CD14-positive monocyte (primary cell): ENCODE data around the gene PAFAH2. TPM values are rescaled to one million over a fixed set of nuclear protein-coding genes. Genes with fewer than 3 reads are reported as not detected.

ENCODE experiments used
- DNase-seq, 3 donors: peaks; one replicate each; pipeline ENCODE4 v3.0.0-alpha.2; 2011 to 2022
- H2AFZ ChIP-seq: 2 replicates; pipeline ENCODE4 v1.6.0; 2012; ENCODE audit warnings: mild to moderate bottlenecking, low read depth, low read length, inconsistent platforms; ENCODE audit not compliant: insufficient read depth, poor library complexity, severe bottlenecking
- H3K27ac ChIP-seq, 2 donors: 1 replicate in 1 of 2; 2 replicates in 1 of 2; pipeline ENCODE4 v1.5.1; 2012 to 2013; ENCODE audit warnings: low read length in 2 of 2, control low read depth in 1 of 2, inconsistent platforms in 1 of 2, low read depth in 1 of 2, mild to moderate bottlenecking in 1 of 2
- H3K27me3 ChIP-seq, 2 donors: one replicate each; pipeline versions ENCODE4 v1.6.0 to v1.6.1; 2011 to 2013; ENCODE audit warnings: low read length in 2 of 2; ENCODE audit not compliant: control insufficient read depth in 2 of 2, insufficient read depth in 2 of 2
- H3K36me3 ChIP-seq, 2 donors: replicated peaks in 1 of 2; 1 replicate in 1 of 2; 2 replicates in 1 of 2; pipeline versions ENCODE4 v1.5.1 to v1.6.1; 2012 to 2013; ENCODE audit warnings: low read length in 2 of 2, control low read depth in 1 of 2, inconsistent platforms in 1 of 2, mild to moderate bottlenecking in 1 of 2; ENCODE audit not compliant: insufficient read depth in 2 of 2, control insufficient read depth in 1 of 2
- H3K4me1 ChIP-seq, 2 donors: 1 replicate in 1 of 2; 2 replicates in 1 of 2; pipeline versions ENCODE4 v1.5.1 to v1.6.1; 2012 to 2013; ENCODE audit warnings: low read length in 2 of 2, control low read depth in 1 of 2, inconsistent platforms in 1 of 2, mild to moderate bottlenecking in 1 of 2, moderate library complexity in 1 of 2; ENCODE audit not compliant: insufficient read depth in 2 of 2, control insufficient read depth in 1 of 2
- H3K4me2 ChIP-seq: replicated peaks from 2 replicates; pipeline ENCODE3; 2012; ENCODE audit warnings: low read length, moderate library complexity, mild to moderate bottlenecking; ENCODE audit not compliant: poor library complexity, severe bottlenecking; ENCODE audit errors: extremely low read depth
- H3K4me3 ChIP-seq, 3 experiments: fragments of 200-600 bp in 1 of 3; sonication (generic) in 1 of 3; replicated peaks in 1 of 3; 1 replicate in 2 of 3; 2 replicates in 1 of 3; pipeline ENCODE4 v1.5.1; 2011 to 2013; ENCODE audit warnings: low read length in 3 of 3, mild to moderate bottlenecking in 3 of 3, control low read depth in 2 of 3, low read depth in 2 of 3, inconsistent platforms in 1 of 3, moderate library complexity in 1 of 3
- H3K79me2 ChIP-seq: 2 replicates; pipeline ENCODE4 v1.6.0; 2012; ENCODE audit warnings: mild to moderate bottlenecking, control low read depth, inconsistent platforms, low read length, moderate library complexity; ENCODE audit not compliant: insufficient read depth
- H3K9ac ChIP-seq: 2 replicates; pipeline ENCODE4 v1.6.0; 2017; ENCODE audit warnings: low read length, mild to moderate bottlenecking; ENCODE audit not compliant: insufficient read depth, poor library complexity, severe bottlenecking
- H3K9me3 ChIP-seq, 2 donors: replicated peaks in 1 of 2; 1 replicate in 1 of 2; 2 replicates in 1 of 2; pipeline versions ENCODE4 v1.5.1 to v1.6.1; 2012 to 2013; ENCODE audit warnings: low read length in 2 of 2, control low read depth in 1 of 2; ENCODE audit not compliant: control insufficient read depth in 1 of 2, insufficient read depth in 1 of 2
- H4K20me1 ChIP-seq: 2 replicates; pipeline ENCODE4 v1.6.0; 2012; ENCODE audit warnings: mild to moderate bottlenecking, low read length, control low read depth, moderate library complexity; ENCODE audit not compliant: insufficient read depth
- H3K27ac Mint-ChIP-seq, 7 donors: one replicate each; pipeline ENCODE4 v1.8.0; 2020; ENCODE audit warnings: mild to moderate bottlenecking in 7 of 7, mixed read lengths in 7 of 7, moderate library complexity in 6 of 7, inconsistent platforms in 2 of 7
- H3K27me3 Mint-ChIP-seq, 3 donors: one replicate each; pipeline ENCODE4 v1.8.0; 2021 to 2022; ENCODE audit warnings: low read depth in 3 of 3, mild to moderate bottlenecking in 3 of 3, mixed read lengths in 3 of 3, moderate library complexity in 3 of 3, inconsistent platforms in 1 of 3
- H3K36me3 Mint-ChIP-seq, 2 donors: one replicate each; pipeline ENCODE4 v1.8.0; 2020; ENCODE audit warnings: mixed read lengths in 2 of 2, inconsistent platforms in 1 of 2, mild to moderate bottlenecking in 1 of 2
- H3K4me1 Mint-ChIP-seq: one replicate; pipeline ENCODE4 v1.8.0; 2020; ENCODE audit warnings: mild to moderate bottlenecking, mixed read lengths
- H3K4me3 Mint-ChIP-seq, 2 donors: one replicate each; pipeline ENCODE4 v1.8.0; 2020; ENCODE audit warnings: mild to moderate bottlenecking in 2 of 2, mixed read lengths in 2 of 2, moderate library complexity in 1 of 2
- H3K9me3 Mint-ChIP-seq, 7 donors: one replicate each; pipeline ENCODE4 v1.8.0; 2020 to 2022; ENCODE audit warnings: mixed read lengths in 7 of 7, mild to moderate bottlenecking in 6 of 7, moderate library complexity in 6 of 7, inconsistent platforms in 2 of 7
- WGBS: methylation state at CpG from one replicate; pipeline ENCODE4 v1.1.5; 2013; ENCODE audit warnings: missing lambda C conversion rate; ENCODE audit not compliant: insufficient coverage; 5-methylcytosine and 5-hydroxymethylcytosine counted together
- intact Hi-C, 2 donors: fragments of 100-400 bp; cut with micrococcal nuclease; formaldehyde crosslinking; loops; one replicate each; pipeline versions ENCODE4 v1.15.0 to v1.15.1; 2023
- polyA plus RNA-seq, 3 donors: library from polyadenylated mRNA; depleted of rRNA in 1 of 3; unstranded in 2 of 3; stranded (reverse) in 1 of 3; fragments of 300-500 nt in 2 of 3; fragments of >200 nt in 1 of 3; fragmentation: Illumina TruSeq in 2 of 3; gene quantifications; 1 replicate in 2 of 3; 2 replicates in 1 of 3; pipeline ENCODE4 v1.2.3, GENCODE V29; 2012 to 2021
- TF ChIP-seq, protein P1 (sequence below): fragments of 200-600 bp; IDR thresholded peaks from one replicate; pipeline ENCODE4 v1.8.0; 2022; ENCODE audit warnings: antibody characterized with exemption, mild to moderate bottlenecking

Gene PAFAH2
- polyA plus RNA-seq, 3 donors: 6.4 to 9.2 (median 6.8) TPM

DNA sequence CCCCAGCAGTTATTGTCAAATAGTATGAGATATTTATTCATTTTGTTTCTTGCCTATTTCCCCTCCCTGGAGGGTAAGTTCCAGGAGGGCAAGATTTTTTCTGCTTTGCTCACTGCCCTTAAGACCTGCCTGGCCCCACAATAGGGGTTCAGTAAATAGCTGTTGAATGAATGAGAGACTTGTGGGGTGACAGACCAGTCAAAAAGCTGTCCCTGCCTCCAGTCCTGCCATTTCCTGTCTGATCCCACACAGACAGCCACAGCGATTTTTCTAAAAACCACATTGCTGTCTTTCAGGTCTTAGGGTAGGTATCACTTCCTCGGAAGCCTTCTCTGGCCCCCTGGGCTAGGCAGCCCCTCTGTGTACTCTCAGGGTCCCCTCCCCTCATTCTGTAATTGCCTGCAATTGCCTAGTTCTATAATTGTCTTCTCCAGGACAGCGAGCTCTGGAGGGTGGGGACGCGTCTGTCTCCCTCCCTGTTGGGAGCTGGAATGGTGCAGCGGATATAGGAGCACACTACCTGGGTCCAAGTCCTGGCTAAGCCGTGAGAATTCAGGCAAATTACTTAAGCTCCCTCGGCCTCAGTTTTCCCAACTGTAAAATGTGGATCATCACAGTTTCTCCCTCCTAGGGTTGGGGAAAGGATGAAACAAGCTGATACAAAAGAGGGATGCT lies 21.9 kb upstream of the PAFAH2 start:
- Histone ChIP-seq H3K79me2 (no peaks in the 10 kb centered on the region), H3K4me3 (no peak overlapping the region), H3K4me2 (no peak overlapping the region), H3K4me1 (peaks cover 30 to 35% of the 10 kb centered on the region in 2 donors), H4K20me1 (no peaks in the 10 kb centered on the region), H3K9ac (no peak overlapping the region), H3K27ac (no peak overlapping the region), H3K9me3 (no peaks in the 10 kb centered on the region), H3K27me3 (peaks cover 0 to 2% of the 10 kb centered on the region in 2 donors), H2AFZ (no peak overlapping the region), H3K36me3 (no peaks in the 10 kb centered on the region)
- H3K36me3 Mint-ChIP-seq: peaks cover 0 to 5% of the 10 kb centered on the region in 2 donors
- peaks cover 38% of the 10 kb centered on the region for H3K4me1 Mint-ChIP-seq
- TF ChIP-seq, protein P1, sequence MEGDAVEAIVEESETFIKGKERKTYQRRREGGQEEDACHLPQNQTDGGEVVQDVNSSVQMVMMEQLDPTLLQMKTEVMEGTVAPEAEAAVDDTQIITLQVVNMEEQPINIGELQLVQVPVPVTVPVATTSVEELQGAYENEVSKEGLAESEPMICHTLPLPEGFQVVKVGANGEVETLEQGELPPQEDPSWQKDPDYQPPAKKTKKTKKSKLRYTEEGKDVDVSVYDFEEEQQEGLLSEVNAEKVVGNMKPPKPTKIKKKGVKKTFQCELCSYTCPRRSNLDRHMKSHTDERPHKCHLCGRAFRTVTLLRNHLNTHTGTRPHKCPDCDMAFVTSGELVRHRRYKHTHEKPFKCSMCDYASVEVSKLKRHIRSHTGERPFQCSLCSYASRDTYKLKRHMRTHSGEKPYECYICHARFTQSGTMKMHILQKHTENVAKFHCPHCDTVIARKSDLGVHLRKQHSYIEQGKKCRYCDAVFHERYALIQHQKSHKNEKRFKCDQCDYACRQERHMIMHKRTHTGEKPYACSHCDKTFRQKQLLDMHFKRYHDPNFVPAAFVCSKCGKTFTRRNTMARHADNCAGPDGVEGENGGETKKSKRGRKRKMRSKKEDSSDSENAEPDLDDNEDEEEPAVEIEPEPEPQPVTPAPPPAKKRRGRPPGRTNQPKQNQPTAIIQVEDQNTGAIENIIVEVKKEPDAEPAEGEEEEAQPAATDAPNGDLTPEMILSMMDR: no peak
- no peak overlapping the region for H3K4me3 Mint-ChIP-seq
- peaks cover 0 to 4% (median 0%) of the 10 kb centered on the region in 7 donors for H3K9me3 Mint-ChIP-seq
- intact Hi-C loops: no loop called here
- DNase-seq: no peak
- WGBS: 0% methylated on average over 1 of the region's 8 CpGs
- peaks cover 11 to 30% (median 13%) of the 10 kb centered on the region in 3 donors for H3K27me3 Mint-ChIP-seq
- no peak overlapping the region for H3K27ac Mint-ChIP-seq

DNA sequence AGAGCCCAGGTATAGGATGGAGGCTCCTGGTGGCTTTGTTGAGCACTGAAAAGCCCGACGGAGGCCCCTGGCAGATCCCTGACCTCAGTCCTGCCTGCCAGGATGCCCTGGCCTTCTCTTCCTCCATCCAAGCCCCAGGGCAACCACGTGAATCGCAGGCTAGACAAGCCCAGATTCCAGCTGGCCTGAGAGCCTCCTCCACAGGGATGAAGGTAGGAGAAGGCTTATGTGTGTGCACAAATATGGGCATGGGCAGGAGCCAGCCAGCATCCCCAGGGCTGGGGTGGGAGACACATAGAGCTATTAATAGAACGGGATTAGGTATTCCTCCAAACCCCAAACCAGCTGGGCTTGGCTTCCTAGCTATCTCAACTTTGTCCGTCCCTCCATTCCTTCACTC lies 19.7 kb upstream of the PAFAH2 start:
- DNase-seq: no peak
- Histone ChIP-seq H3K9me3 (no peaks in the 10 kb centered on the region), H3K36me3 (no peaks in the 10 kb centered on the region), H3K4me2 (peak overlapping the region; percentile 57), H2AFZ (no peak overlapping the region), H3K79me2 (no peaks in the 10 kb centered on the region), H3K27me3 (peaks cover 0 to 2% of the 10 kb centered on the region in 2 donors), H3K9ac (no peak overlapping the region), H3K4me1 (peaks cover 40 to 46% of the 10 kb centered on the region in 2 donors), H3K4me3 (no peak overlapping the region), H3K27ac (no peak overlapping the region), H4K20me1 (no peaks in the 10 kb centered on the region)
- no peak overlapping the region for H3K4me3 Mint-ChIP-seq
- peaks cover 46% of the 10 kb centered on the region for H3K4me1 Mint-ChIP-seq
- H3K27me3 Mint-ChIP-seq: peaks cover 8 to 24% (median 13%) of the 10 kb centered on the region in 3 donors
- peaks cover 0 to 4% (median 0%) of the 10 kb centered on the region in 7 donors for H3K9me3 Mint-ChIP-seq
- H3K27ac Mint-ChIP-seq: peak overlapping the region in 3 of 7 donors; percentile 25 to 51 (median 27)
- TF ChIP-seq, protein P1: no peak
- intact Hi-C loops: no loop called here
- peaks cover 0 to 5% of the 10 kb centered on the region in 2 donors for H3K36me3 Mint-ChIP-seq
- 100% methylated on average over 2 of the region's 6 CpGs for WGBS
